C4-2B (cell line): Measurements from ENCODE around the gene PPP2R5C.

Source experiments
- H3K27ac ChIP-seq: fragments of 450-650 bp; 2 replicates; pipeline ENCODE4 v1.5.1; 2017
- CTCF ChIP-seq: fragments of 450-650 bp; conservative IDR thresholded peaks from 2 replicates; pipeline ENCODE4 v1.5.1; 2017; ENCODE audit warnings: mild to moderate bottlenecking
- ZFX ChIP-seq: fragments of 450-650 bp; IDR thresholded peaks from 2 replicates; pipeline ENCODE4 v1.6.1; 2017

Gene PPP2R5C

GRCh38 chr14:101716077-101716950 is 45.2 kb upstream of the PPP2R5C start:
- TF ChIP-seq ZFX = no peak
- TF ChIP-seq CTCF = no peak
- no peak overlapping the region for H3K27ac ChIP-seq

GRCh38 chr14:101716956-101717662 is 44.4 kb upstream of the PPP2R5C start:
- no peak overlapping the region for H3K27ac ChIP-seq
- TF ChIP-seq ZFX (no peak), CTCF (no peak; the same call in 1 of the 2 replicates)

- H3K27ac ChIP-seq = no peak overlapping the region
- TF ChIP-seq ZFX (no peak), CTCF (no peak)
Observed at GRCh38 chr14:101717663-101718490, 43.6 kb upstream of the PPP2R5C start.

- no peak overlapping the region for H3K27ac ChIP-seq
- TF ChIP-seq CTCF (no peak), ZFX (no peak)
Observed at GRCh38 chr14:101719045-101719645, 42.4 kb upstream of the PPP2R5C start.

GRCh38 chr14:101719708-101720107 is 41.8 kb upstream of the PPP2R5C start:
- H3K27ac ChIP-seq = no peak overlapping the region
- TF ChIP-seq ZFX = no peak
- TF ChIP-seq CTCF = no peak

GRCh38 chr14:101721111-101721510 is 40.4 kb upstream of the PPP2R5C start:
- no peak overlapping the region for H3K27ac ChIP-seq
- TF ChIP-seq ZFX (no peak), CTCF (no peak)
